Endothelial cell of umbilical vein (primary cell): Measurements from ENCODE around the gene RABL6. TPM values are rescaled to one million over a fixed set of nuclear protein-coding genes. Genes with fewer than 3 reads are reported as not detected.

Source experiments
- BruUV-seq: library from RNA; stranded (reverse); fragments of 400-500 nt; replicated peaks from 2 replicates; lab custom pipeline; 2021; lab: Mats Ljungman, UMichigan
- CTCF ChIA-PET: fragments of 300-600, 350-600 bp; sonication (Branson Sonifier 250); formaldehyde crosslinking; loops from one replicate; lab custom pipeline; 2021; ENCODE audit warnings: antibody characterized with exemption, inconsistent platforms; lab: Charles Lee
- POLR2A ChIA-PET: fragments of 300-600, 350-600 bp; sonication (Branson Sonifier 250); formaldehyde crosslinking; loops from one replicate; lab custom pipeline; 2021; ENCODE audit warnings: antibody characterized with exemption, inconsistent platforms; lab: Charles Lee
- DNase-seq: peaks from one replicate; pipeline ENCODE4 v3.0.0-alpha.2; 2011; ENCODE audit warnings: low read depth, low spot score
- FAIRE-seq: peaks from 2 replicates; lab custom pipeline; 2011; peaks lifted over from hg19 to GRCh38; lab: Jason Lieb, UNC
- H2AFZ ChIP-seq: 2 replicates; pipeline ENCODE4 v1.6.0; 2012; ENCODE audit warnings: low read depth, low read length, control low read depth, inconsistent platforms
- H3K27ac ChIP-seq: 2 replicates; pipeline ENCODE4 v1.5.1; 2011; ENCODE audit warnings: low read depth, mild to moderate bottlenecking, control low read depth, low read length, moderate library complexity; ENCODE audit not compliant: insufficient read depth
- H3K27me3 ChIP-seq, 2 experiments: 2 replicates each; pipeline versions ENCODE4 v1.6.0 to v1.6.1; 2011; ENCODE audit warnings: low read length in 2 of 2, mixed read lengths in 1 of 2; ENCODE audit not compliant: control insufficient read depth in 2 of 2, insufficient read depth in 2 of 2
- H3K36me3 ChIP-seq, 2 experiments: 2 replicates in 1 of 2; 3 replicates in 1 of 2; pipeline ENCODE4 v1.5.1; 2011; ENCODE audit warnings: low read length in 2 of 2, mild to moderate bottlenecking in 1 of 2, moderate library complexity in 1 of 2; ENCODE audit not compliant: control insufficient read depth in 2 of 2, insufficient read depth in 2 of 2; ENCODE audit errors: extremely low read depth in 1 of 2
- H3K4me1 ChIP-seq: 3 replicates; pipeline ENCODE4 v1.5.1; 2011; ENCODE audit warnings: mild to moderate bottlenecking, low read length; ENCODE audit not compliant: control insufficient read depth, insufficient read depth; ENCODE audit errors: extremely low read depth
- H3K4me2 ChIP-seq: 2 replicates; pipeline ENCODE4 v1.6.1; 2011; ENCODE audit warnings: low read length, control low read depth, mixed read lengths; ENCODE audit not compliant: insufficient read depth
- H3K4me3 ChIP-seq, 3 experiments: fragments of 200-600 bp in 1 of 3; sonication (generic), shearing (Covaris generic) in 1 of 3; replicated peaks in 1 of 3; 2 replicates each; pipeline ENCODE4 v1.5.1; 2011 to 2016; ENCODE audit warnings: control low read depth in 3 of 3, low read length in 3 of 3, mild to moderate bottlenecking in 2 of 3, inconsistent platforms in 1 of 3, low read depth in 1 of 3, moderate library complexity in 1 of 3; ENCODE audit not compliant: insufficient read depth in 1 of 3
- H3K79me2 ChIP-seq: 2 replicates; pipeline ENCODE4 v1.6.0; 2012; ENCODE audit warnings: low read length, inconsistent platforms; ENCODE audit not compliant: control insufficient read depth, insufficient read depth
- H3K9ac ChIP-seq: replicated peaks from 2 replicates; pipeline ENCODE3; 2011; ENCODE audit warnings: low read length, control low read depth; ENCODE audit not compliant: insufficient read depth; ENCODE audit errors: extremely low read depth
- H3K9me1 ChIP-seq: replicated peaks from 3 replicates; pipeline ENCODE4 v1.6.0; 2011; ENCODE audit warnings: mild to moderate bottlenecking, low read length; ENCODE audit not compliant: control insufficient read depth, insufficient read depth; ENCODE audit errors: extremely low read depth
- H3K9me3 ChIP-seq: replicated peaks from 2 replicates; pipeline ENCODE4 v1.5.1; 2012; ENCODE audit warnings: low read length, inconsistent platforms; ENCODE audit not compliant: control insufficient read depth, insufficient read depth
- H4K20me1 ChIP-seq: replicated peaks from 2 replicates; pipeline ENCODE3; 2011; ENCODE audit warnings: mild to moderate bottlenecking, low read length; ENCODE audit not compliant: control insufficient read depth, insufficient read depth; ENCODE audit errors: extremely low read depth
- EZH2 ChIP-seq: IDR thresholded peaks from 2 replicates; pipeline ENCODE4 v1.6.1; 2012; ENCODE audit warnings: borderline replicate concordance, low read depth, mild to moderate bottlenecking, moderate library complexity, low read length, inconsistent platforms; ENCODE audit not compliant: severe bottlenecking
- dilution Hi-C: fragments of 300-500 bp; cut with MboI; formaldehyde crosslinking; loops from one replicate; pipeline ENCODE4 v1.15.0; 2019; ENCODE audit warnings: low sequenced_read_pairs; ENCODE audit not compliant: extremely low pct_ligation_motif_present
- intact Hi-C: fragments of 100-400 bp; cut with micrococcal nuclease; formaldehyde crosslinking; loops from one replicate; pipeline ENCODE4 v1.10.0; 2022
- polyA plus RNA-seq, 4 experiments: library from polyadenylated mRNA; depleted of rRNA in 3 of 4; stranded (reverse) in 3 of 4; unstranded in 1 of 4; fragments of >200 nt; gene quantifications; 2 replicates each; pipeline versions ENCODE4 v1.2.1 to v1.2.3, GENCODE V29; 2011 to 2012; ENCODE audit warnings: missing spikeins in 1 of 4
- total RNA-seq: library from RNA; stranded (reverse); gene quantifications from 2 replicates; pipeline ENCODE4 v1.2.3, GENCODE V29; 2021
- TF ChIP-seq, protein P1 (sequence below), 2 donors: IDR thresholded peaks; 1 replicate in 1 of 2; 2 replicates in 1 of 2; pipeline ENCODE4 v1.5.1; 2011; ENCODE audit warnings: low read length in 2 of 2, mild to moderate bottlenecking in 2 of 2, moderate library complexity in 2 of 2, control low read depth in 1 of 2, inconsistent platforms in 1 of 2, low read depth in 1 of 2; ENCODE audit not compliant: insufficient read depth in 1 of 2; ENCODE audit errors: extremely low read depth in 1 of 2

The RABL6 gene
- total and polyA plus RNA-seq, 2 donors (not counting 3 experiments of a cell fraction or from before 2014, with no cell fraction given): 60.8 to 112 TPM

DNA sequence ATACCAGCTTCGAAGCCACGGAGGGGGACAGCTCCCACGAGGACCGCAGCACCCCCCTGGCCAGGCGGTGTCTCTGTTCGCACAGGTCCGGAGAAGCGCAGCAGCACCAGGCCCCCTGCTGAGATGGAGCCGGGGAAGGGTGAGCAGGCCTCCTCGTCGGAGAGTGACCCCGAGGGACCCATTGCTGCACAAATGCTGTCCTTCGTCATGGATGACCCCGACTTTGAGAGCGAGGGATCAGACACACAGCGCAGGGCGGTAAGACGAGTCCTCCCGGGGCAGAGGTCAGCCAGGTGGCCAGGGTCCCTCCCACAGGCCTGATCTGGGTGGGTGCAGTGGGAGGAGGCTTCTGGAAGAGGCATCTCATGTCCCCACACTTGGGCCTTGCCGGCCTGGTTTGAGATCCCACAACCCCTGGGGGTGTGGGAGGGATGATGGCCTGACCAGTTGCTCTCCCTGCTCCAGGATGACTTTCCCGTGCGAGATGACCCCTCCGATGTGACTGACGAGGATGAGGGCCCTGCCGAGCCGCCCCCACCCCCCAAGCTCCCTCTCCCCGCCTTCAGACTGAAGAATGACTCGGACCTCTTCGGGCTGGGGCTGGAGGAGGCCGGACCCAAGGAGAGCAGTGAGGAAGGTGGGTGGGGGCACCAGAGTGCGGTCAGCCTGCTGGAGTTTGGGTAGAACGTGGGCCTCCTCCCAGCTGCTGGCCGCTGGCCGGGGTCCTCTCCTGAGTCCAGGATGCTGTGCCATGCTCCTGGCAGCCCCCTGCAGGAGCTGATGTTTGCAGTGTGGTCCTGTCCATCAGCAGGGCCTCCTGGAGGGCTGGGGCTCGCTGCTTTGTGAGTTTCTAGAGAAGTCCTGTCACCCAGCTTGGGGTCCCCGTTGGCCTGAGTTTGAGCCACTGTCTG lies 31.7 kb downstream of the RABL6 start:
- peaks cover 3% of the 10 kb centered on the region for H3K4me1 ChIP-seq

More for the DNA sequence above, 31.7 kb downstream of the RABL6 start:
- POLR2A ChIA-PET: interaction anchor here (0.6 kb wide), 1 partner anchor 69 kb away, joined by 7 read pairs; no protein-coding TSS in a partner anchor
- Histone ChIP-seq H3K9me1 (no peaks in the 10 kb centered on the region), H3K4me3 (no peak overlapping the region), H3K36me3 (peaks cover 0 to 13% of the 10 kb centered on the region in 2 experiments), H3K9me3 (no peaks in the 10 kb centered on the region), H3K27me3 (peaks cover 2 to 6% of the 10 kb centered on the region in 2 experiments), H3K79me2 (no peaks in the 10 kb centered on the region), H3K4me2 (no peak overlapping the region), H2AFZ (no peak overlapping the region), H3K27ac (no peak overlapping the region), H3K9ac (no peak overlapping the region), H4K20me1 (no peaks in the 10 kb centered on the region)
- DNase-seq: no peak
- no peak for FAIRE-seq
- no peak for TF ChIP-seq EZH2
- TF ChIP-seq, protein P1, sequence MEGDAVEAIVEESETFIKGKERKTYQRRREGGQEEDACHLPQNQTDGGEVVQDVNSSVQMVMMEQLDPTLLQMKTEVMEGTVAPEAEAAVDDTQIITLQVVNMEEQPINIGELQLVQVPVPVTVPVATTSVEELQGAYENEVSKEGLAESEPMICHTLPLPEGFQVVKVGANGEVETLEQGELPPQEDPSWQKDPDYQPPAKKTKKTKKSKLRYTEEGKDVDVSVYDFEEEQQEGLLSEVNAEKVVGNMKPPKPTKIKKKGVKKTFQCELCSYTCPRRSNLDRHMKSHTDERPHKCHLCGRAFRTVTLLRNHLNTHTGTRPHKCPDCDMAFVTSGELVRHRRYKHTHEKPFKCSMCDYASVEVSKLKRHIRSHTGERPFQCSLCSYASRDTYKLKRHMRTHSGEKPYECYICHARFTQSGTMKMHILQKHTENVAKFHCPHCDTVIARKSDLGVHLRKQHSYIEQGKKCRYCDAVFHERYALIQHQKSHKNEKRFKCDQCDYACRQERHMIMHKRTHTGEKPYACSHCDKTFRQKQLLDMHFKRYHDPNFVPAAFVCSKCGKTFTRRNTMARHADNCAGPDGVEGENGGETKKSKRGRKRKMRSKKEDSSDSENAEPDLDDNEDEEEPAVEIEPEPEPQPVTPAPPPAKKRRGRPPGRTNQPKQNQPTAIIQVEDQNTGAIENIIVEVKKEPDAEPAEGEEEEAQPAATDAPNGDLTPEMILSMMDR (IDR thresholded peaks at IDR 0.05; ENCODE audit: extremely low read depth in 1 of 2, insufficient read depth in 1 of 2, low read depth in 1 of 2, low read length in 2 of 2): no peak
- BruUV-seq: no TSS peak
- dilution Hi-C loops (no loop called here), intact Hi-C loops (loop anchor here (5.0 kb wide), 2 partner anchors 32 to 158 kb away; partner anchors contain the start of genes CLIC3 and RABL6)
- CTCF ChIA-PET: interaction anchor here (1.0 kb wide), 1 partner anchor 18 kb away, joined by 3 read pairs; no protein-coding TSS in a partner anchor
